Measurements from ENCODE around the gene EFS. TPM values are rescaled to one million over a fixed set of nuclear protein-coding genes. Genes with fewer than 3 reads are reported as not detected.

EFS gene
- total and polyA plus RNA-seq, 2 of the 8 experiments (the other 6 are each of a cell fraction or from before 2014, with no cell fraction given), result 27.8 to 28.6 TPM

GRCh38 chr14:23414254-23414653, 49.3 kb upstream of the EFS start:
- CTCF ChIA-PET (ENCODE audit: partially characterized antibody), result interaction anchor here (0.9 to 2.5 kb wide), 8 partner anchors 22 to 69 kb away, joined by 3 to 8 read pairs (median 4); no protein-coding TSS in a partner anchor
- H3K4ac ChIP-seq (replicated peaks; ENCODE audit: insufficient read length, low read depth, low read length), result no peak overlapping the region
- no peak for TF ChIP-seq KDM4A (IDR thresholded peaks at IDR 0.05; ENCODE audit: low read depth, low read length, severe bottlenecking)
- no peak overlapping the region for H3K27ac ChIP-seq (ENCODE audit: low read depth, low read length)
- no peak overlapping the region for H2BK15ac ChIP-seq (ENCODE audit: low read length)
- WGBS, 2 experiments (ENCODE audit: extremely low coverage in 1 of 2, insufficient coverage in 1 of 2, insufficient read length in 1 of 2, insufficient replicate concordance in 2 of 2, low coverage in 1 of 2, low lambda C conversion rate in 2 of 2, missing lambda C conversion rate in 1 of 2), result 93% methylated on average over 3 of the region's 3 CpGs; no CpG with 5 or more reads in 1 of the 2 experiments
- H3K9ac ChIP-seq (replicated peaks in 1 of 4; ENCODE audit: extremely low read depth in 1 of 4, low read depth in 3 of 4, low read length in 3 of 4), result no peak overlapping the region
- H3K23ac ChIP-seq (ENCODE audit: insufficient read length), result no peak overlapping the region
- no peaks in the 10 kb centered on the region for H3K27me3 ChIP-seq (replicated peaks in 1 of 4; ENCODE audit: control insufficient read depth in 3 of 4, extremely low read depth in 1 of 4, insufficient read depth in 3 of 4, low read length in 3 of 4)
- no peak overlapping the region for H2AK5ac ChIP-seq (ENCODE audit: low read depth, low read length)
- no peaks in the 10 kb centered on the region; a peak in 1 of 7 replicates for H3K4me1 ChIP-seq (replicated peaks in 1 of 4; ENCODE audit: control insufficient read depth in 3 of 4, insufficient read depth in 4 of 4, low read length in 3 of 4)
- H4K8ac ChIP-seq (ENCODE audit: extremely low read depth, insufficient read depth, low read length), result peak overlapping the region; percentile 57; the same call in 1 of the 2 replicates
- no peak overlapping the region for H4K5ac ChIP-seq (ENCODE audit: insufficient read length, low read depth, low read length)
- DNase-seq (ENCODE audit: low read depth in 1 of 2, low spot score in 2 of 2), result no peak
- no peak overlapping the region for H2BK5ac ChIP-seq (ENCODE audit: low read depth, low read length)
- FAIRE-seq, result no peak
- no peaks in the 10 kb centered on the region for H3K36me3 ChIP-seq (ENCODE audit: control insufficient read depth in 2 of 4, insufficient read depth in 4 of 4, low read length in 3 of 4)
- H3K4me3 ChIP-seq (ENCODE audit: extremely low read depth in 1 of 4, insufficient read depth in 2 of 4, low read depth in 3 of 4, low read length in 4 of 4), result no peak overlapping the region
- H3K79me1 ChIP-seq (ENCODE audit: low read depth, low read length), result no peaks in the 10 kb centered on the region
- POLR2A ChIA-PET (ENCODE audit: partially characterized antibody), result interaction anchor here (1.3 kb wide), 1 partner anchor 11 kb away, joined by 3 read pairs; no protein-coding TSS in a partner anchor
- H3K23me2 ChIP-seq (ENCODE audit: low read depth, low read length), result no peaks in the 10 kb centered on the region
- H2AFZ ChIP-seq (ENCODE audit: low read length), result no peak overlapping the region
- H2BK12ac ChIP-seq (ENCODE audit: low read depth, low read length), result no peak overlapping the region
- H4K91ac ChIP-seq (replicated peaks; ENCODE audit: insufficient read length, low read length), result no peak overlapping the region
- no peak overlapping the region for H3K14ac ChIP-seq (ENCODE audit: insufficient read length)
- no peak overlapping the region for H2BK20ac ChIP-seq (ENCODE audit: low read length)
- H4K20me1 ChIP-seq (replicated peaks in 1 of 2; ENCODE audit: control insufficient read depth in 1 of 2, insufficient read depth in 2 of 2, low read length in 2 of 2), result no peaks in the 10 kb centered on the region
- H3K4me2 ChIP-seq (ENCODE audit: insufficient read depth in 1 of 2, low read depth in 2 of 2, low read length in 2 of 2), result no peak overlapping the region
- no peaks in the 10 kb centered on the region for H3K9me3 ChIP-seq (ENCODE audit: insufficient read depth in 2 of 2, low read depth in 1 of 2, low read length in 1 of 2)
- H3K56ac ChIP-seq (replicated peaks; ENCODE audit: insufficient read length, low read depth, low read length), result no peak overlapping the region
- no peaks in the 10 kb centered on the region for H3K79me2 ChIP-seq (ENCODE audit: control insufficient read depth in 1 of 2, insufficient read depth in 2 of 2, low read length in 2 of 2)
- H2BK120ac ChIP-seq (replicated peaks; ENCODE audit: low read depth, low read length), result no peak overlapping the region
- no peak overlapping the region for H3K18ac ChIP-seq (ENCODE audit: extremely low read depth, low read length)
